GM12801 (cell line): ENCODE data around the gene SCN1B.

Experiments used
- CTCF ChIP-seq: IDR thresholded peaks from one replicate; pipeline ENCODE4 v1.5.1; 2011; ENCODE audit warnings: control low read depth; ENCODE audit not compliant: insufficient read length; ENCODE audit errors: extremely low read depth

The SCN1B gene

DNA sequence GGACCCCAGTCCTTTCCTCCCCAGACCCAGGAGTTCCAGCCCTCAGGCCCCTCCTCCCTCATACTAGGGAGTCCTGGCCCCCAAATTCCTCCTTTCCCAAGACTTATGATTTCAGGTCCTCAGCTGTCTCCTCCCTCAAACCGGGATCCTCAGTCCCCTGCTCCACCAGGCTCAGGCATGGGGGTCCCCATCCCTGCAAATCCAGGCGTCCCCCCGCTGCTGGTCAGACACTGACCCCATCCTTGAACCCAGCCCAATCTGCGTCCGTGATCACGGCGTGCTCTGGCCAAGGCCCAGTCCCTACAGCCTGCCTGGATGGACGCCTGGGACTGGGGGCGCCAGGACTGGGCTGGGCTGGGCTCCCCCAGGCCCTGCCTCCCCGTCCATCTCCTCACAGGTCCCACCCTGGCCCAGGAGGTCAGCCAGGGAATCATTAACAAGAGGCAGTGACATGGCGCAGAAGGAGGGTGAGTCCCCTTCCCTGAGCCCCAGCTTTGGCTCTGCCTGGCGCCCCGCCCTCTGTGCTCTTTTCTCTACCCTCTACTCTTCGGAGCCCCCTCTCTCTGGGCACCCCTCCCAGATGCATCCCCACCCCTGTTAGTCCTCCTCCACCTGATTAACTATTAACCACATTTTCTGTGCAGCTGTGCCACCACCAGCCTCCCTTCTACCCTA, 11.9 kb downstream of the SCN1B start:
- no peak for TF ChIP-seq CTCF

DNA sequence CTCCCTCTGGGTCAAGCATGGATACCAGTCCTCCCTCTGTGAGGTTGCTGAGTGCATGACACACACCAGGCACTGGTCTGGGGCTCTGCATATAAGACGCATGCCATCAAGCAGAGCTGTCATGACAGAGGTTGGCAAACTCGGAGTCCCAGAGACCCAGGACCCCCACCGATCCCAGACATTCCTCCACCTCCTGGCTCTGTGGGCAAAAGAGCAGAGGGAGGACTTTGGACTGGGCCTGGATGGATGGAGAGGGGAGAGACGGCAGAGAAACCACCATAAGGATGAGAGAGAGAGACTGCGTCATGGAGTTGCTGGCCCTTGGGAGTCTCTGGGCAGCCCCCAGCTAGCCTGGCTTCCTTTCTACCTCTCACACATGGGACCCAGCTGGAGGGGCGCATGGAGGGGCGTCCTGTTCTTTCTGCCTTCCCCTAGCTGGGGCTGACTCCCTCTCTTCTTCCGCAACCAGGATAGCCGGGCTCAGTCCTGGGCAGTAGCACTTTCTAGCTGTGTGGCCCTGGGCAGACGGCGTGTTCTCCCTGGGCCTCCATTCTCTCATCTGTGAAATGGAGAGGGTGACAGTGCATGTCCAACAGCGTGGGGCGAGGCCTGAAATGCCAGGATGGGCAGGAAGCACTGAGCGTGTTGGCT, 12.8 kb downstream of the SCN1B start:
- TF ChIP-seq CTCF = no peak

GRCh38 chr19:35043906-35044305, 13.6 kb downstream of the SCN1B start:
- no peak for TF ChIP-seq CTCF

DNA sequence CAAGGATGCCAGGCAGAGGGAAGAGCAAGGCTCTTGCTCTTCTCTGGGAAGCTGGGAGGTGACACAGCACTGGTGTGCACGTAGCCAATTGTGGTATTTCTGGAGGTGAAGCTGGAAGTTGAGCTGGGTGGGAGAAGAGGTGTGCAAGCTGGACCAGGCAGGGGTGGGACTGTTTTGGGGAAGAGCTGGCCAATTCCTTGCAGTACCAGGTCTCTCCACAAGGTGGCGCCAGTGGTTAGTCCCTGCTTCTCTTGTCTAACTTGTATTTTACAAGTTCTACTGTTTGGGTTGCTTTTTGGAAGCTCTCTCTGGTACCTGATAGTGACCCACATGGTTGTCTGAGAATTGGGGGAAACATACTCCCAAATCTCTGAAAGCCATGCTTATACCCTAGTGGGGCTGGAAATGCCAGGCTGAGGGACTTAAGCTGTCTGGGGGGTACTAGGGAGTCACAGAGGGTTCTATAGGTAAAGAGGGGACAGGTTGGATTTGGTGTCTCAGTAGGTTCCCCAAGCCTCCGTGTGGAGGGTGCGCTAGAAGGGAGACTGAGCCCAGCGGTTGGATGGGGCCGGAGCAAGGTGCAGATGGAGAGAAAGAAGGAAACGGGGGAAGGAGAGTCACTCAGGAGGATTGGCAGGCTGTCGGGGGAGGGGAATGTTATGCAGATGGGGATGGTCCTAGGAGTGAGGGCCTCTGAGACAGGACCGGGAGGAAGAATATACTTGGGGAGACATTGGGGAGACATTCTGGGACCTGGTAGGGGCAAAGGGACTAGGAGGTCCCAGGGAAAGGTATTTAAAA, 14.2 kb downstream of the SCN1B start:
- peak; percentile 96 for TF ChIP-seq CTCF

- no peak for TF ChIP-seq CTCF
These were observed 15.5 kb downstream of the SCN1B start for GRCh38 chr19:35045667-35046300.

- no peak for TF ChIP-seq CTCF
These were observed 16.2 kb downstream of the SCN1B start for GRCh38 chr19:35046461-35046860.

GRCh38 chr19:35048911-35049411, 18.7 kb downstream of the SCN1B start:
- TF ChIP-seq CTCF = no peak
